D721Med (cell line): Measurements from ENCODE around the gene TESK2.

ENCODE experiments used
- DNase-seq: peaks from one replicate; pipeline ENCODE4 v3.0.0; 2011; ENCODE audit warnings: low spot score; ENCODE audit not compliant: insufficient read length
- FAIRE-seq: peaks from 2 replicates; lab custom pipeline; 2011; peaks lifted over from hg19 to GRCh38; lab: Jason Lieb, UNC
- TF ChIP-seq, protein P1 (sequence below): IDR thresholded peaks from 2 replicates; pipeline ENCODE4 v1.5.1; 2012; ENCODE audit warnings: mild to moderate bottlenecking, control low read depth; ENCODE audit not compliant: insufficient read depth; ENCODE audit errors: missing control alignments

The TESK2 gene

DNA sequence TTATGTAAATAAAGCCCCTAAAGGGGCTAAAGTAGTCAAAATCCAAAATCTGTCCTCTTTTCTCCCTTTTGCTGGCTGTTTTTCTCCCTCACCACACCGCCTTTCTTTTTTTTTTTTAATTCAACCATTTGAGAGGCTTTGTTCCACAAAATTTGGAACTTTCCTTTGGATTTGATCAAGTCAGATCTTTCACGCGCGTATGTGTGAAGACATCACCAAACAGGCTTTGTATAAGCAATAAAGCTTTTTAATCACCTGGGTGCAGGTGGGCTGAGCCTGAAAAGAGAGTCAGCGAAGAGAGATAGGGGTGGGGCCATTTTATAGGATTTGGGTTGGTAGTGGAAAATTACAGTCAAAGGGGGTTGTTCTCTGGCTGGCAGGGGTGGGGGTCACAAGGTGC, 169.5 kb downstream of the TESK2 start:
- no peak for DNase-seq
- FAIRE-seq = no peak
- TF ChIP-seq, protein P1, sequence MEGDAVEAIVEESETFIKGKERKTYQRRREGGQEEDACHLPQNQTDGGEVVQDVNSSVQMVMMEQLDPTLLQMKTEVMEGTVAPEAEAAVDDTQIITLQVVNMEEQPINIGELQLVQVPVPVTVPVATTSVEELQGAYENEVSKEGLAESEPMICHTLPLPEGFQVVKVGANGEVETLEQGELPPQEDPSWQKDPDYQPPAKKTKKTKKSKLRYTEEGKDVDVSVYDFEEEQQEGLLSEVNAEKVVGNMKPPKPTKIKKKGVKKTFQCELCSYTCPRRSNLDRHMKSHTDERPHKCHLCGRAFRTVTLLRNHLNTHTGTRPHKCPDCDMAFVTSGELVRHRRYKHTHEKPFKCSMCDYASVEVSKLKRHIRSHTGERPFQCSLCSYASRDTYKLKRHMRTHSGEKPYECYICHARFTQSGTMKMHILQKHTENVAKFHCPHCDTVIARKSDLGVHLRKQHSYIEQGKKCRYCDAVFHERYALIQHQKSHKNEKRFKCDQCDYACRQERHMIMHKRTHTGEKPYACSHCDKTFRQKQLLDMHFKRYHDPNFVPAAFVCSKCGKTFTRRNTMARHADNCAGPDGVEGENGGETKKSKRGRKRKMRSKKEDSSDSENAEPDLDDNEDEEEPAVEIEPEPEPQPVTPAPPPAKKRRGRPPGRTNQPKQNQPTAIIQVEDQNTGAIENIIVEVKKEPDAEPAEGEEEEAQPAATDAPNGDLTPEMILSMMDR = no peak

DNA sequence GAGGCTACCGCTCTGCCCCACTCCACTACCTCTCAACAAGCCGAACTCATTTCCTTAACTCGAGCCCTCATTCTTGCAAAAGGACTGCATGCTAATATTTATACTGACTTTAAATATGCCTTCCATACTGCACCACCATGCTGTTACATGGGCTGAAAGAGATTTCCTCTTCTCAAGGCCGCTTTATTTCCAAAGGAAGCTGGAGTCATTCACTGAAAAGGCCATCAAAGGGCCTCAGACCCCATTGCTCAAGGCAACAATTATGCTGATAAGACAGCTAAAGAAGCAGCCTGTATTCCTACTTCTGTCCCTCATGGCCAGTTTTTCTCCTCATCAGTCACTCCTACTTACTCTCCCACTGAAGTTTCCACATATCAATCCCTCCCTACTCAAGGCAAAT, 171.2 kb downstream of the TESK2 start:
- TF ChIP-seq, protein P1 = no peak
- DNase-seq (no peak), FAIRE-seq (no peak)

DNA sequence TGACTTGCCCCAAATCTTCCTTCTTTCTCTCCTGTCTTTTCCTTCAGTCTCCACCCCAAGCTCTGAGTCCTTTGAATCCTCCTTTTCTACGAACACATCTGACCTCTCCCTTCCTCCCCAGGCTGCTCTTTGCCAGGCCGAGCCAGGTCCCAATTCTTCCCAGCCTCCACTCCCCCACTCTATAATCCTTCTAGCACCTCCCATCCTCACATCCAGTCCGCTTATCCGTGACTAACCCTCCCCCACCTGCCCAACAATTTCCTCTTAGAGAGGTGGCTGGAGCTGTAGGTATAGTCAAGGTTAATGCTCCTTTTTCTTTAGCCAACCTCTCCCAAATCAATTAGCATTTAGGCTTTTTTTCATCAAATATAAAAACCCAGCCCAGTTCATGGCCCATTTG, 173.8 kb downstream of the TESK2 start:
- TF ChIP-seq, protein P1 = no peak
- no peak for FAIRE-seq
- no peak for DNase-seq

DNA sequence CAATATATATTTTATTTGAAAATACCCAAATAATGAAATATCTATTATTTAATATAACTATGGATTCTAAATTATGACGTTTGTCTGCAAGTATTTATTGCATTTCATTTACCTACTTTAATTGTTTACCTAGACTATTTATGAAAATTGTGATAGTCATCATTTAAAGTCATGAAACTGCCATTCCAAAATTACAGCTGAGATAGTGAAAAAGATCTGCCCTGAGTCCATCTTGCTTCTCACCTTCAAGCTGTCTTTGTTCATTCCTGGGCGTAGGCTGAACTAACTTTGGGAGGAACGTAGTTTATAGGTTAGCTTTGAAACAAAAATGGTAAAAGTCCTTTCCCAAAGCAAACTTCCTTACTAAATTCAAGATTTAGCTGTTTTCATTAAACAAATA, 176.7 kb downstream of the TESK2 start:
- TF ChIP-seq, protein P1 = no peak
- FAIRE-seq (no peak), DNase-seq (no peak)

DNA sequence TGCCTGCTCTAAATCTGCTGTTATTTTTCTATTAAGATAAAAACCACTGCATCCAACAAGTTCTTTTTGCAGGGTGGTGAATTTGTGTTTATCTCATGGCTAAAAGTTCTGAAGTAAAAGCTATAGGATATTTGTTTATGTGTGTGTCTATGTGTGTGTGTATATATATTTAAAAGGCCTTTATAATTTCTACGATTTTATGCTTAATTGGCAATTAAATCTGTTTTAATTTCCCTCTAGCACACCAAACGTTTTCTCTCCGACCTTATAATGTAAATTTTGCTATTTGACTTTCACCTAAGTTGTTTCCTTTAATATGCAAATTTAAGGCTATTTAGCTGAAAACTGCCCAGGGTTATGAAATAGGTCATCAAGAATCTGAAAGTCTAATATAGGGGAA, 184.1 kb downstream of the TESK2 start:
- DNase-seq (no peak), FAIRE-seq (no peak)
- TF ChIP-seq, protein P1 = no peak

DNA sequence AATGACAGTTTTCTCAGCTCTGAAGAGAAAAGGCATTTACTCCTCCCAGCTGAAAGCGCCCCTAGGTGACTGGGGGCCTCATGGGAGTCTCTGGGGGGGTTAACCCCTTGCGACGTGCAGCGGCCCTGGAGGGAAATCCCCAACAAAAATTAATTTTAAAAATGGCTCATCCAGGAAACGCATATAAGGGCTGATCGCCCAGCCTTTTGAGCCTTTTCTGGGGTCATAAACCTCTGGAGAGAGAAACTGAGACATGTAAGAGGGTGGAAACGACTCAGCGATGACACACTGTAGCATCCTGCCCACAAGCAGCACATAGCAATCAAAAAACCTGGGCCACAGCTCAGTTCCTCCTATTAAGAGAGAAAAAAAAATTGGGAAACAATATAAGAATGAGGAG, 184.6 kb downstream of the TESK2 start:
- TF ChIP-seq, protein P1 = no peak
- no peak for DNase-seq
- no peak for FAIRE-seq

DNA sequence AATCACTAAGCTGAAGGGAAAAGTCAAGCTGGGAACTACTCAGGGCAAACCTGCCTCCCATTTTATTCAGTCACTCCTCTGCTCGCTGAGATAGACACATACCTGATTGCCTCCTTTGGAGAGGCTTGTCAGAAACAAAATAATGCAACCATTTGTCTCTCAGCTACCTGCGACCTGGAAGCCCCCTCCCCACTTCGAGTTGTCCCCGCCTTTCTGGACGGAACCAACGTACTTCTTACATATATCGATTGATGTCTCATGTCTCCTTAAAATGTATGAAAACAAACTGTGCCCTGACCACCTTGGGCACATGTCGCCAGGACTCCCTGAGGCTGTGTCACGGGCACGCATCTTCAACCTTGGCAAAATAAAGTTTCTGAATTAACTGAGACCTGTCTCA, 185.7 kb downstream of the TESK2 start:
- TF ChIP-seq, protein P1 = no peak
- no peak for FAIRE-seq
- DNase-seq = no peak
